ENCODE measurements around the gene AGAP3.

The AGAP3 gene

DNA sequence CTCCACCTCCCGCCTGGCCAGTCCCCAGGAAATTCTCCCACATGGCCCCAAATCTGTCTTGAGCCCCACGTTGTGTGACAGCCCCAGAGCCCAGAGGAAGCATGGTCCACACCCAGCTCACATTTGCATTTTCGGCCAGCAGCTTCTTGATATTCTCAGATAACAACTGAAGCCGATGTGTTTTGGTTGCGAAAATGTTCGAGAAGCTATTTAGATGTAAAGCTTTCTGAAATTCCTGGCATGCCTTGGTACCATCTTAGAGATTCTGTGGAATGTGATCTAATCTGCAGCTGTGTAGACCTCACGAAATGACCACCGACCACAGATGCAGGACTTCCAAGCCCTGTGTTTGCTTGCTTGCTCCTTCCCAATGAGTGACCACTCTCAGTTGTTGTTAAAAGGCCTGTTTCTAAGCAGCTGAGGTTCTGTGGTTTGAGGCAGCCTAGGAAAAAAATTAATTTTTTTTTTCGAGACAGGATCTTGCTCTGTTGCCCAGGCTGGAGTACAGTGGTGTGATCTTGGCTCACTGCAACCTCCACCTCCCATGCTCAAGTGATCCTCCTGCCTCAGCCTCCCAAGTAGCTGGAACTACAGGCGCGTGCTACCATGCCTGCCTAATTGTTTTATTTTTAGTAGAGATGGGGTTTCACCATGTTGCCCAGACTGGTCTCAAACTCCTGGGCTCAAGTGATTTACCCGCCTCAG is 18.1 kb upstream of the AGAP3 start:
- TF ChIP-seq, protein P1, sequence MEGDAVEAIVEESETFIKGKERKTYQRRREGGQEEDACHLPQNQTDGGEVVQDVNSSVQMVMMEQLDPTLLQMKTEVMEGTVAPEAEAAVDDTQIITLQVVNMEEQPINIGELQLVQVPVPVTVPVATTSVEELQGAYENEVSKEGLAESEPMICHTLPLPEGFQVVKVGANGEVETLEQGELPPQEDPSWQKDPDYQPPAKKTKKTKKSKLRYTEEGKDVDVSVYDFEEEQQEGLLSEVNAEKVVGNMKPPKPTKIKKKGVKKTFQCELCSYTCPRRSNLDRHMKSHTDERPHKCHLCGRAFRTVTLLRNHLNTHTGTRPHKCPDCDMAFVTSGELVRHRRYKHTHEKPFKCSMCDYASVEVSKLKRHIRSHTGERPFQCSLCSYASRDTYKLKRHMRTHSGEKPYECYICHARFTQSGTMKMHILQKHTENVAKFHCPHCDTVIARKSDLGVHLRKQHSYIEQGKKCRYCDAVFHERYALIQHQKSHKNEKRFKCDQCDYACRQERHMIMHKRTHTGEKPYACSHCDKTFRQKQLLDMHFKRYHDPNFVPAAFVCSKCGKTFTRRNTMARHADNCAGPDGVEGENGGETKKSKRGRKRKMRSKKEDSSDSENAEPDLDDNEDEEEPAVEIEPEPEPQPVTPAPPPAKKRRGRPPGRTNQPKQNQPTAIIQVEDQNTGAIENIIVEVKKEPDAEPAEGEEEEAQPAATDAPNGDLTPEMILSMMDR (conservative IDR thresholded peaks at IDR 0.05; ENCODE audit: control insufficient read depth, insufficient read depth, low read depth, low read length) = no peak
- H3K4me3 ChIP-seq (ENCODE audit: control insufficient read depth, low read depth, low read length) = no peak overlapping the region
- no peak for DNase-seq (ENCODE audit: low read depth)

DNA sequence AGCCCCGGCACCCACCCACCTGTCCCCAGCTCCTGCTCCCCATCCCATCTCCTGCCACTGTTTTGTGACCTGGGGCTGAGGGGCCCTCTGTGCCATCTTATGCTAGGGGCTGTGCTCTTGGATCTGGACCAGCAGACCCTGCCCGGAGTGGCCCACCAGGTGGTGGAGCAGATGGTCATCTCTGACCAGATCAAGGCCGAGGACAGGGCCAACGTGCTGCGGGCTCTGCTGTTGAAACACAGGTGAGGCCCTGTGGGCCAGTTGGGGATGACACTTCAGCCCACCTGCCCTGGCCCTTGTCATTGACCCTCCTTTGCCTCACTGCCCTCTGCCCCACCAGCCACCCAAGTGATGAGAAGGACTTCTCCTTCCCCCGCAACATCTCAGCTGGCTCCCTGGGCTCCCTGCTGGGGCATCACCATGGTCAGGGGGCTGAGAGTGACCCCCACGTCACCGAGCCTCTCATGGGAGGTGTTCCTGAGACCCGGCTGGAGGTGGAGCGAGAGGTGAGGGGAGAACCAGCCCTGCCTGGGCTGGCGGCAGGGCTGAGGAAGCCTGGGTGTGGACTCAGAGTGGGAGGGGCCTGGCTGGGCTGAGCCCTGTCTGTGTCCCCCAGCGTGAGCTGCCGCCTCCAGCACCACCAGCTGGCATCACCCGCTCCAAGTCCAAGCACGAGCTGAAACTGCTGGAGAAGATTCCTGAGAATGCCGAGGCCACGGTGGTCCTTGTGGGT is 16.3 kb upstream of the AGAP3 start:
- no peak overlapping the region for H3K4me3 ChIP-seq (ENCODE audit: control insufficient read depth, low read depth, low read length)
- TF ChIP-seq, protein P1 (conservative IDR thresholded peaks at IDR 0.05; ENCODE audit: control insufficient read depth, insufficient read depth, low read depth, low read length) = no peak
- DNase-seq (ENCODE audit: low read depth) = no peak

DNA sequence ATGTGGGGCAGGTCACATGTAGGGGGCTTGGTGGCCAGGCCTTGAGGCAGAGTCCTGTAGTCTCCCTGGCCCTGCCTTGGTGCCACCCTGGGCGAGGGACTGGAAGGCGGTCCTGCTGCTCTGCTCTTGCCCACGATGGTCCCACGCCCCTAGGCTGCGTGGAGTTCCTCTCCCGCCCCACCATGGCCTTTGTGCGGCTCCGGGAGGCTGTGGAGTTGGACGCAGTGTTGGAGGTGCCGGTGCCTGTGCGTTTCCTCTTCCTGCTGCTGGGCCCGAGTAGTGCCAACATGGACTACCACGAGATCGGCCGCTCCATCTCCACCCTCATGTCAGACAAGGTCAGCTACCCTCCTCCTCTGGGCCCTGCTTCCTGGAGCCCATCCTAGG is 15.7 kb upstream of the AGAP3 start:
- TF ChIP-seq, protein P1 (conservative IDR thresholded peaks at IDR 0.05; ENCODE audit: control insufficient read depth, insufficient read depth, low read depth, low read length) = no peak
- H3K4me3 ChIP-seq (ENCODE audit: control insufficient read depth, low read depth, low read length) = no peak overlapping the region
- no peak for DNase-seq (ENCODE audit: low read depth)

DNA sequence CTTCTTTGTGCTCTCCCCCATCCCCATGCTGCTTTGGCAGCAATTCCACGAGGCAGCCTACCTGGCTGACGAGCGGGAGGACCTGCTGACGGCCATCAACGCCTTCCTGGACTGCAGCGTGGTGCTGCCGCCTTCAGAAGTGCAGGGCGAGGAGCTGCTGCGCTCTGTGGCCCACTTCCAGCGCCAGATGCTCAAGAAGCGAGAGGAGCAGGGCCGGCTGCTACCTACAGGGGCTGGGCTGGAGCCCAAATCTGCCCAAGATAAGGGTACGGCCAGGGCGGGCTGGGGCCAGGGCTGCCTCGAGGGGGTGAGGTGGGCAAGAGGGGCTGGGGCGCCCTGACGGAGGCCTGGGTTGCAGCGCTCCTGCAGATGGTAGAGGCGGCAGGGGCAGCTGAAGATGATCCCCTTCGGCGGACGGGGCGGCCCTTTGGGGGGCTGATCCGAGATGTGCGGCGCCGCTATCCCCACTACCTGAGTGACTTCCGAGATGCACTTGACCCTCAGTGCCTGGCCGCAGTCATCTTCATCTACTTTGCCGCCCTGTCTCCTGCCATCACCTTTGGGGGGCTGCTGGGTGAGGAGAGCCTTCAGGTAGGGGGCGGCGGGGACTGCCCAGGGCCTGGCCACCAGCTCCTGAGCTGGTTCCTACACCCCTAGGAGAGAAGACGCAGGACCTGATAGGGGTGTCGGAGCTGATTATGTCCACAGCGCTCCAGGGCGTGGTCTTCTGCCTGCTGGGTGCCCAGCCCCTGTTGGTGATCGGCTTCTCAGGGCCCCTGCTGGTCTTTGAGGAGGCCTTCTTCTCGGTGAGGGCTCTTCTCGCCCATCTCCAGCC is 15.0 kb upstream of the AGAP3 start:
- no peak for DNase-seq (ENCODE audit: low read depth)
- no peak overlapping the region for H3K4me3 ChIP-seq (ENCODE audit: control insufficient read depth, low read depth, low read length)
- TF ChIP-seq, protein P1 (conservative IDR thresholded peaks at IDR 0.05; ENCODE audit: control insufficient read depth, insufficient read depth, low read depth, low read length) = no peak

DNA sequence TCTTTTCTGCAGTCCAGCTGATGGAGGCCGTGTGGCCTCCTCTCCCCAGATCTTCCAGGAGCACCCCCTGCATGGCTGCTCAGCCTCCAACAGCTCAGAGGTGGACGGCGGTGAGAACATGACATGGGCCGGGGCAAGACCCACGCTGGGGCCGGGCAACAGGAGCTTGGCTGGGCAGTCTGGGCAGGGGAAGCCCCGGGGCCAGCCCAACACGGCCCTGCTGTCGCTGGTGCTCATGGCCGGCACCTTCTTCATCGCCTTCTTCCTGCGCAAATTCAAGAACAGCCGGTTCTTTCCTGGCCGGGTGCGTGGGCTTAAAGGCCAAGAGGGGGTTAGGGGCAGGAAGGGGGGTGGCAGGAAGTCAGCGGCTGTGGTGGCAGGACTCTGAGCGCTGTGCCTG is 12.3 kb upstream of the AGAP3 start:
- TF ChIP-seq, protein P1 (conservative IDR thresholded peaks at IDR 0.05; ENCODE audit: control insufficient read depth, insufficient read depth, low read depth, low read length) = no peak
- no peak for DNase-seq (ENCODE audit: low read depth)
- no peak overlapping the region for H3K4me3 ChIP-seq (ENCODE audit: control insufficient read depth, low read depth, low read length)

DNA sequence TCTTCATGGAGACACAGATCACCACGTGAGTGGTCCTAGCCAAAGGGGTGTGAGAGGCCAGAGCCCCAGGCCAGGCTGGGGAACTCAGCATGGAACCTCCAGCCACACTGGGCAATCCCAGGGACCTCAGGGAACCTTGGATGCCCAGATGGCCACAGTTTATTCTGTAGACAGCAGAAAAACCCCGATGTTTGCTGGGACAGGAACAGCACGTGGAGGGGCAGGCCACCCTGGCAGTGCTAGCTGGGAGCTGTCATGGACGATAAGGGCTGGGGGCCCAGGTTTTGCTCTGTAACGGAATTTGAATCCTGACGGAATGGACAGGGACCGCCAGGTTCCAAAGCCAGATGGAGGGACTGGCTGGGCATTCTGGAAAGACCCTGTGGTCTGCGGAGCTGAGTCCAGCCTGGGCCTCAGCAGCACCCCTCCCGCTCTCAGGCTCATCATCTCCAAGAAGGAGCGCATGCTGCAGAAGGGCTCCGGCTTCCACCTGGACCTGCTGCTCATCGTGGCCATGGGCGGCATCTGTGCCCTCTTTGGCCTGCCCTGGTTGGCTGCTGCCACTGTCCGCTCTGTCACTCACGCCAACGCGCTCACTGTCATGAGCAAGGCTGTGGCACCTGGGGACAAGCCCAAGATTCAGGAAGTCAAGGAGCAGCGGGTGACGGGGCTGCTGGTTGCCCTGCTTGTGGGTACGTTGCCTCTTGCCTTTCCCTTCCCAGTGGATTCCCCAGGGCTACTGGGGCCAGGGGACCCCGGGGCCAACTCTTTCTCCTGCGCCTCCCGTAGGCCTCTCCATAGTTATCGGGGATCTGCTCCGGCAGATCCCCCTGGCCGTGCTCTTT is 11.2 kb upstream of the AGAP3 start:
- TF ChIP-seq, protein P1 (conservative IDR thresholded peaks at IDR 0.05; ENCODE audit: control insufficient read depth, insufficient read depth, low read depth, low read length) = no peak
- no peak overlapping the region for H3K4me3 ChIP-seq (ENCODE audit: control insufficient read depth, low read depth, low read length)
- no peak for DNase-seq (ENCODE audit: low read depth)
